Caco-2 (cell line): ENCODE data around the gene TMEM132E. TPM values are rescaled to one million over a fixed set of nuclear protein-coding genes. Genes with fewer than 3 reads are reported as not detected.

Experiments used
- BruUV-seq: library from RNA; stranded (reverse); fragments of 400-500 nt; replicated peaks from 2 replicates; lab custom pipeline; 2021; lab: Mats Ljungman, UMichigan
- CTCF ChIA-PET: fragments of 300-600 bp; sonication (Branson Sonifier 250); formaldehyde crosslinking; loops from one replicate; lab custom pipeline; 2022; ENCODE audit warnings: antibody characterized with exemption; lab: Charles Lee
- POLR2A ChIA-PET: fragments of 300-600 bp; sonication (Branson Sonifier 250); formaldehyde crosslinking; loops from one replicate; lab custom pipeline; 2022; ENCODE audit warnings: antibody characterized with exemption; lab: Charles Lee
- DNase-seq, 2 experiments: peaks; one replicate each; pipeline versions ENCODE4 v3.0.0 to v3.0.0-alpha.2; 2020 to 2022
- H3K27me3 ChIP-seq: replicated peaks from 2 replicates; pipeline ENCODE4 v1.6.0; 2011; ENCODE audit warnings: low read length; ENCODE audit not compliant: control insufficient read depth, insufficient read depth
- H3K36me3 ChIP-seq: 2 replicates; pipeline ENCODE4 v1.5.1; 2011; ENCODE audit warnings: low read length; ENCODE audit not compliant: control insufficient read depth, insufficient read depth
- H3K4me1 ChIP-seq: fragments of 250-450 bp; sonication (Bioruptor Pico); 2 replicates; pipeline ENCODE4 v1.5.1; 2020; ENCODE audit warnings: mild to moderate bottlenecking
- H3K4me3 ChIP-seq: 2 replicates; pipeline ENCODE4 v1.5.1; 2011; ENCODE audit warnings: low read depth, mild to moderate bottlenecking, control low read depth, low read length
- H3K9me3 ChIP-seq: fragments of 250-450 bp; sonication (Bioruptor Pico); 2 replicates; pipeline ENCODE4 v1.5.1; 2020; ENCODE audit warnings: mild to moderate bottlenecking, moderate library complexity
- H3K27ac Mint-ChIP-seq: one replicate; pipeline ENCODE4 v1.8.0; 2022; ENCODE audit warnings: mixed read lengths; ENCODE audit not compliant: unreplicated experiment
- H3K27me3 Mint-ChIP-seq: one replicate; pipeline ENCODE4 v1.8.0; 2022; ENCODE audit warnings: mixed read lengths; ENCODE audit not compliant: insufficient read depth, unreplicated experiment
- H3K36me3 Mint-ChIP-seq: one replicate; pipeline ENCODE4 v1.8.0; 2022; ENCODE audit warnings: mild to moderate bottlenecking, mixed read lengths; ENCODE audit not compliant: insufficient read depth, unreplicated experiment
- H3K4me1 Mint-ChIP-seq: one replicate; pipeline ENCODE4 v1.8.0; 2022; ENCODE audit warnings: low read depth, mixed read lengths; ENCODE audit not compliant: unreplicated experiment
- H3K4me3 Mint-ChIP-seq: one replicate; pipeline ENCODE4 v1.8.0; 2022; ENCODE audit warnings: mild to moderate bottlenecking, moderate library complexity, mixed read lengths; ENCODE audit not compliant: unreplicated experiment
- H3K9me3 Mint-ChIP-seq: one replicate; pipeline ENCODE4 v1.8.0; 2022; ENCODE audit warnings: mixed read lengths; ENCODE audit not compliant: unreplicated experiment
- CTCF ChIP-seq, 2 experiments: fragments of 200-600 bp in 1 of 2; IDR thresholded peaks; 1 replicate in 1 of 2; 2 replicates in 1 of 2; pipeline versions ENCODE4 v1.5.1 to v1.8.0; 2011 to 2022; ENCODE audit warnings: antibody characterized with exemption in 1 of 2, control low read depth in 1 of 2, inconsistent platforms in 1 of 2, low read depth in 1 of 2, low read length in 1 of 2, mild to moderate bottlenecking in 1 of 2, moderate library complexity in 1 of 2; ENCODE audit not compliant: insufficient read depth in 1 of 2, severe bottlenecking in 1 of 2, unreplicated experiment in 1 of 2
- intact Hi-C: fragments of 100-400 bp; cut with micrococcal nuclease; formaldehyde crosslinking; loops from one replicate; pipeline ENCODE4 v1.10.0; 2022; ENCODE audit not compliant: unreplicated experiment
- total RNA-seq: library from RNA; stranded (reverse); gene quantifications from 2 replicates; pipeline ENCODE4 v1.2.3, GENCODE V29; 2022

The TMEM132E gene
- total RNA-seq, 1 experiment from 2014 or later = 0.07 TPM

GRCh38 chr17:34619687-34620217, 40.4 kb downstream of the TMEM132E start:
- POLR2A ChIA-PET = no interaction called here
- CTCF ChIA-PET = no interaction called here
- no peak for TF ChIP-seq CTCF (IDR thresholded peaks at IDR 0.05; ENCODE audit: insufficient read depth in 1 of 2, low read depth in 1 of 2, low read length in 1 of 2, severe bottlenecking in 1 of 2, unreplicated experiment in 1 of 2)
- intact Hi-C loops = no loop called here
- BruUV-seq = no TSS peak
- Histone ChIP-seq H3K4me1 (peaks cover 2% of the 10 kb centered on the region; the same call in 1 of the 2 replicates), H3K27me3 (no peaks in the 10 kb centered on the region), H3K9me3 (no peaks in the 10 kb centered on the region), H3K36me3 (no peaks in the 10 kb centered on the region), H3K4me3 (no peak overlapping the region)
- Mint-ChIP-seq H3K4me3 (no peak overlapping the region), H3K27me3 (peaks cover 16% of the 10 kb centered on the region), H3K4me1 (peaks cover 7% of the 10 kb centered on the region), H3K9me3 (no peaks in the 10 kb centered on the region), H3K36me3 (no peaks in the 10 kb centered on the region), H3K27ac (no peak overlapping the region)
- DNase-seq = no peak

- H3K27me3 Mint-ChIP-seq = peaks cover 12% of the 10 kb centered on the region
- peaks cover 12% of the 10 kb centered on the region for H3K4me1 Mint-ChIP-seq
- CTCF ChIA-PET = no interaction called here
Observed at GRCh38 chr17:34620458-34620857, 41.1 kb downstream of the TMEM132E start.

GRCh38 chr17:34622862-34623623, 43.7 kb downstream of the TMEM132E start:
- Histone ChIP-seq H3K36me3 (no peaks in the 10 kb centered on the region), H3K27me3 (no peaks in the 10 kb centered on the region), H3K9me3 (no peaks in the 10 kb centered on the region), H3K4me1 (peaks cover 5% of the 10 kb centered on the region; the same call in 1 of the 2 replicates), H3K4me3 (no peak overlapping the region)
- H3K4me1 Mint-ChIP-seq = peaks cover 12% of the 10 kb centered on the region
- no peaks in the 10 kb centered on the region for H3K36me3 Mint-ChIP-seq
- no TSS peak for BruUV-seq
- CTCF ChIA-PET = no interaction called here
- intact Hi-C loops = no loop called here
- H3K4me3 Mint-ChIP-seq = no peak overlapping the region
- H3K27ac Mint-ChIP-seq = no peak overlapping the region
- DNase-seq = no peak
- no peaks in the 10 kb centered on the region for H3K9me3 Mint-ChIP-seq
- TF ChIP-seq CTCF (IDR thresholded peaks at IDR 0.05; ENCODE audit: insufficient read depth in 1 of 2, low read depth in 1 of 2, low read length in 1 of 2, severe bottlenecking in 1 of 2, unreplicated experiment in 1 of 2) = no peak
- POLR2A ChIA-PET = no interaction called here
- peaks cover 16% of the 10 kb centered on the region for H3K27me3 Mint-ChIP-seq

More at GRCh38 chr17:34620458-34620857, 41.1 kb downstream of the TMEM132E start:
- peaks cover 5% of the 10 kb centered on the region; the same call in 1 of the 2 replicates for H3K4me1 ChIP-seq
- H3K9me3 ChIP-seq = no peaks in the 10 kb centered on the region
- no peak for TF ChIP-seq CTCF (IDR thresholded peaks at IDR 0.05; ENCODE audit: insufficient read depth in 1 of 2, low read depth in 1 of 2, low read length in 1 of 2, severe bottlenecking in 1 of 2, unreplicated experiment in 1 of 2)
- no peak overlapping the region for H3K4me3 ChIP-seq
- no TSS peak for BruUV-seq
- no peak overlapping the region for H3K27ac Mint-ChIP-seq
- POLR2A ChIA-PET = no interaction called here
- H3K27me3 ChIP-seq = no peaks in the 10 kb centered on the region
- no peak overlapping the region for H3K4me3 Mint-ChIP-seq
- no peaks in the 10 kb centered on the region for H3K36me3 Mint-ChIP-seq
- DNase-seq = no peak
- intact Hi-C loops = no loop called here
- no peaks in the 10 kb centered on the region for H3K9me3 Mint-ChIP-seq
- no peaks in the 10 kb centered on the region for H3K36me3 ChIP-seq
